Raji (cell line): Measurements from ENCODE around the gene ARHGEF19.

Experiments
- POLR2A ChIP-seq: IDR thresholded peaks from 2 replicates; pipeline ENCODE4 v1.6.1; 2011; ENCODE audit warnings: low read depth, low read length, control low read depth; ENCODE audit not compliant: insufficient read depth

ARHGEF19 gene

DNA sequence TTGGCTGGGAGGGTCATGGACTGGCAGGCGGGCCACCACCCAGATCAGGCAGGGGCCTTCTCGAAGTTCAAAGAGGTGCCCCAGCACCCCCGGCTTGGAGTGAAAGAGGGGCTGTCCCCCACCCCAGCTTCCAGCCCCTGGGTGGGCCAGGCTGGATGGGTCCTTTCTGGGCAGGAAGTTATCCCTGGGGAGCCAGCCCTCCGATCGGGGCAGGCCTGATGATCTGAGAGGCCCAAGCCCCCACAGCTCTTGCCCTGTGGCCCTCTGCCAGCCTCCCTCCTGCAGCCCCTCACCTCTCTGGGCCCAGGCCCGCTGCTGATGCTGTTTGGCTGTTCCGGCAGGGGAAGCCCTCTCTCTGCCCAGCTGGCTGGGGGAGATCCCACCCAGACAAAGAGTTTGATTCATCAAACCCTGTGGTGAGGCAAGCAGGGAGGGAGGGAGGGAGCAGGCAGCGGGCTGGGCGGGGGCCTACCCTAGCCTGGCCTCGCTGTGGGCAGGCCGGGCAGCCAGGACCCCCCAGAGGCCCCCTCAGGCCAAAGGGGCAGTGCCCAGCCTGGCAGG, 2.5 kb downstream of the ARHGEF19 start:
- no peak for TF ChIP-seq POLR2A

DNA sequence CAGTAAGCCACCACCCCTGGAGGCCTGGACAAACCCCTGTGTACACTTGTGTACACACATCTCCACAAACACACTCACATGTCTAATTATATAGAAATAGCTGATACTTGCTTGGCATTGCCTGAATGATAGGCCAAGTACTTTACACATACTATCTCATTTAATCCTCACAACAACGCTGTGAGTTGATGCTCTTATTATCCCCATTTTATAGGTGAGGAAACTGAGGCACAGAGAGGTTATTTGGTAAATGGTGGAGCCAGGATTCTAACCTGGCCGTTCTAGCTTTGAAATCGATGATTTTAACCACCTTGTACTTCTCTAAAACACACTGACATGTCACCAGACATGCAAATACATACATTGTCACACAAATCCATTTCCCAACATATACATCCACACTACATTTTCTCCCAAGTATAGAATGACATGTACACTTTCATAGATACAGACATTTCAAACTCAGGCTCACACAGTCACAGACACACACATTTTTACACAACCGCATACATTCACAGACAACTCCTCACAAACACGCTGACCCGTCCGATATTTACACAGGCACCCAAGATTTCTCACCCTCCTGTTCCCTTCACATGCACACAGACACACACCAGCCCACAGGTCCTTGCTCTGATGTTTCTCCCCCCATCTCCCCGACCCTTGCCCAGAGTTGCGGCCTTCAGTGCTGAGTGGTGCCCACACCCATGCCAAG, 3.2 kb downstream of the ARHGEF19 start:
- TF ChIP-seq POLR2A = no peak

GRCh38 chr1:16208270-16208987, 4.0 kb downstream of the ARHGEF19 start:
- TF ChIP-seq POLR2A = no peak

DNA sequence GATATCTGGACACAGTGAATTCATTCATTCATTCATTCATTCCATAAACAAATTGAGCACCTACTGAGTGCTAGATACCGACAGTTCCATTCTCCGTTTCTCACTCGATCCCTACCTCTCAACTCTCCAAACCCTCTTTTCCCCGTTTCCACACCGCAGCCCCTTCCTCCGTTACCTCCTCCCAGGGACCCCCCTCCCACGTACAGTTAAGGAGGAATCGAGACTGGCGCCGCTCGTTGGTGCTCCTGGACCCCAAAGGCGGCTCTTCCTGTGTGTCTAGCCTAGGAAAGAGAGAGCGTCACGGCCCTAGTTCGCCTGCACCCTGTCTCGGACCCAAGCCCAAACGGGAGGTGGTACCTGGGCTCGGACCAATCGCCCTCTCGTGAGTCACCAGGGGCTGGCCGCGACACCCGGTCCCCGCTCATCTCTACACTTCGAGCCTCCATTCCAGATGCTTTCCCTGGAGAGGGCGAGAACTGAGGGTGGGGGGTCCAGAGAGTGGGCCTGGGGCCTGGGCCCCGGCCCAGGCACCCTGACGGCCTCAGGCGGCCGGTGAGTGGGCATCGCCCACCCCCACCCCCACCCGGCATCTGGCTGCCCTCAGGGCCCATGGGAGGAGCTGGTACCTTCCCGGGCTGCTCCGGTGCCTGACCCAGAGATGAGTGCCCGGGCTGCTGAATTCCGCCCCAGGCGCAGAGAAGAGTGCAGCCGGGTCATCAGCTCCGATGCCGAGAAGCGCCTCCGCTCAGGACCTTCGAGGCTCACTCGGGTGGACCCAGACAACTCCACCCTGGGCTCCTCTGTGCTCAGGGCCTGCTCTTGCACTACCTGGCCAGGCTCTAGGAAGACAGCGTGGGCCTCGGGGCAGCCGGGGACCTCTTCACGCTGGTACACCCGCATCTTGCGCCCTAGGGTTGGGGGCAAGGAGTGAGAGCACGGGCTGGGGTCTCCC, 4.9 kb downstream of the ARHGEF19 start:
- no peak for TF ChIP-seq POLR2A

GRCh38 chr1:16206547-16207317, 5.7 kb downstream of the ARHGEF19 start:
- peak; percentile 97 for TF ChIP-seq POLR2A

- TF ChIP-seq POLR2A = peak; percentile 54; the same call in 1 of the 2 replicates
Measured at GRCh38 chr1:16205891-16206546, 6.4 kb downstream of the ARHGEF19 start.

GRCh38 chr1:16205334-16205671, 7.1 kb downstream of the ARHGEF19 start:
- TF ChIP-seq POLR2A = no peak

- no peak for TF ChIP-seq POLR2A
Measured at GRCh38 chr1:16204634-16205333, 7.7 kb downstream of the ARHGEF19 start.

DNA sequence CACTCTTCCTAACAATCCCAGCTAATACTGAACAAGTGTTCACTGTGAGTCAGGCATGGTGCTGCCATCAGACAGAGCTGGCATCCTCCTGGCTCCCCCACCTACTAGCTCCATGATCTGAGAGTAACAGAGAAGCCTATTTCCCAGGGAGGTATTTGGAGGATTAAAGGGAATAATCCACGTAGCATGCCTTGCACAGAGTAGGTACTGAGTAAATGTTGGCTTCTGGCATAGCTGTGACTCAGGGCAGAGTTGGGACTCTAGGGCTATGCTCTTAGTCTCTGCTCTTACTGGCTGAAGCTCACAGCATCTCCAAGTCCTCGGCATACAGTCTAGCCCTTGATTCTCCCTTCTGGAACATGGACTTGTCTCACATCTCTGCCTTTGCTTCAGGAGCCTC, 8.2 kb downstream of the ARHGEF19 start:
- TF ChIP-seq POLR2A = no peak

DNA sequence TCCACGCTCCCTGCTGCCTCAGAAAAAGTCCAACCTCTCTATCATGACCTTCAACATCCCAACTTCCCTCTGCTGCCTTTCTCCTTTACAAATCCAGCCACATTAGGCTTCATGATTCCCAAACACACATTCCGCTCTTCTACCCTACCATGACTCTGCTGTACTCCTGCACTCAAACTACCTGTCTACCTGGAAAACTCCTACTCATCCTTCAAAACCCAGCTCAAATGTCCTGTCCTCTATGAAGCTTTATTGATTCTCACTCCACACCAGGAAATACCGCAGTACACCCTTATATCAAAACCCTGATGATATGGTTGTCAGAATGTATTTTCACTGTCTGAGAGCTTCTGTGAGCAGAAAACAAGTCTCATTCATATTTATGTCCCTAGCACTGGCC, 8.9 kb downstream of the ARHGEF19 start:
- TF ChIP-seq POLR2A = no peak

DNA sequence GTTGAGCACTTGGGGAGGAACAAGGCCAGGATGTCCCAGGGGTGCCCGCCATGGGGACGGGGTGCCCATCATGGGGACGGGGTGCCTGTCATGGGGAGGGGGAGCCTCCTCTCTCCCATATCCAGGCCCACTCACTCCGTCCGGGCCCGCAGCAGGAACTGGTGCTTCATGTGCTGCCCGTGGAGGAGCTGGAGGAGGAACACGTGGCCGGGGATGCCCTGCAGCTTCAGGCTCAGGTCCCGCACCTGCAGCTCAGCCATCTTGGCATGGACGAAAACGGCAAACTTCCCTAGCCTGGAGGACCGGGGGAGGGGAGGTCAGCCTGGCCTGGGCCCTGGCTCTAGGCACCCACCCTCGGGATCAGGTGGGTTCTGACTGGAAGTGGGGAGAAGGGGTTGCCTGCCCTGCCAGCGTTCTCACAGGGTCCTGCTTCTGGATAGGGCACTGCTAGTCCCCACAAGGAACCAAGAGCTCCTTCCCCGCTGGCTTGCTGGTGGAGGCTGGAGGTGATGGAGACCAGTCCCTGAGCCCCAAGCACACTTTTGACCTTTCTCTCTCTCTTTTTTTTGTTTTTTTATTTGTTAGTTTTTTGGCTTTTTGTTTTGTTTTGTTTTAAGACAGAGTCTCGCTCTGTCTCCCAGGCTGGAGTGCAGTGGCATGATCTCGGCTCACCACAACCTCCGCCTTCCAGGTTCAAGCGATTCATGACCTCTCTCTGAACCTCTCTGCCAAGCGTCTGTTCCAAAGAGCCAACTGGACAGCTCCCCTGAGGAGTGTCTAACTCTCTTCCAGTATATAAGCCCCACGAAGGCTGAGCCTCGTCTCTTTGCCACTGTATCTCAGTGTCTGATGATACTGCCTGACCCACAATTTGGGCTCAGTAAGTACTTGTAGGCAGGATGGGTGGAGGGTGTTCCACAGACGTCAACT, 9.9 kb downstream of the ARHGEF19 start:
- TF ChIP-seq POLR2A = no peak

DNA sequence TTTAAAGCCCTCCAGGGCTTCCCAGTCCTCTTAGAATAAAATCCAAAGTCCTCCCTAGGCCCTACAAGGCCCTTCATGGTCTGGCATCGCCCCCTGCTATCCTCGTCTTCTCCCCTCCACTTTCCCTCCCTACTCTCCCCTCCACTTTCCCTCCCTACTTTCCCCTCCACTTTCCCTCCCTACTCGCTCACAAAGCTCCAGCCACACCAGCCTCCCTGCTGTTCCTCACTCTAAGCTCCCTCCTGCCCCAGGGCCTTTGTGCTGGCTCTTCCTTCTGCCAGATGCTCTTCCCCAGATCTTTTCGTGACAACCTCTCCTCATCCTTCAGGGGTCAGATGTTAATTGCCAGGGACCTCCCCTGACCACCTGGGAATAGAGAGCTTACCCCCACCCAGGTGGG, 12.8 kb downstream of the ARHGEF19 start:
- no peak for TF ChIP-seq POLR2A
